Left lung (tissue), 10 donors: ENCODE measurements around the gene EBF3. TPM values are rescaled to one million over a fixed set of nuclear protein-coding genes. Genes with fewer than 3 reads are reported as not detected.

Experiments
- ATAC-seq: fragments of 200-7000 bp; cut with Tn5 transposase; one replicate; pipeline ENCODE4 v1.9.1; 2020; ENCODE audit warnings: moderate library complexity
- DNase-seq, 4 donors: peaks; one replicate each; pipeline ENCODE4 v3.0.0-alpha.2; 2013 to 2020
- H3K27ac ChIP-seq, 2 donors: fragments of 200-600 bp; sonication (generic) in 1 of 2; one replicate each; pipeline versions ENCODE4 v1.5.0 to v1.8.0; 2020 to 2021
- H3K27me3 ChIP-seq, 2 donors: fragments of 200-600 bp; sonication (generic) in 1 of 2; one replicate each; pipeline versions ENCODE4 v1.5.0 to v1.8.0; 2020 to 2021
- H3K36me3 ChIP-seq, 2 donors: fragments of 200-600 bp; sonication (generic) in 1 of 2; one replicate each; pipeline versions ENCODE4 v1.5.0 to v1.8.0; 2020 to 2021
- H3K4me1 ChIP-seq, 2 donors: fragments of 200-600 bp; one replicate each; pipeline ENCODE4 v1.8.0; 2021
- H3K4me3 ChIP-seq, 2 donors: fragments of 200-600 bp; sonication (generic) in 1 of 2; one replicate each; pipeline versions ENCODE4 v1.5.0 to v1.8.0; 2020 to 2021; ENCODE audit warnings: mild to moderate bottlenecking in 1 of 2
- H3K9me3 ChIP-seq, 2 donors: fragments of 200-600 bp; sonication (generic) in 1 of 2; one replicate each; pipeline versions ENCODE4 v1.5.0 to v1.8.0; 2020 to 2021
- intact Hi-C, 2 donors: fragments of 100-400 bp; cut with DNase I; formaldehyde crosslinking; loops; one replicate each; pipeline versions ENCODE4 v1.11.2 to v1.14.2; 2022
- polyA plus RNA-seq, 6 donors: library from polyadenylated mRNA; unstranded; fragments of 120-200 nt; gene quantifications; one replicate each; pipeline ENCODE4 v1.2.1, GENCODE V29; 2013; ENCODE audit not compliant: insufficient read length in 6 of 6
- total RNA-seq, 2 donors: library from RNA; stranded (reverse); fragmentation: NEBNext Ultra II Directional; extraction: Animal tissue kit (Norgen Biotek cat#: 25700); gene quantifications; one replicate each; pipeline ENCODE4 v1.2.1, GENCODE V29; 2021
- TF ChIP-seq, protein P1 (sequence below), 2 donors: fragments of 200-600 bp; sonication (generic) in 1 of 2; IDR thresholded peaks; one replicate each; pipeline versions ENCODE4 v1.5.0 to v1.8.0; 2021; ENCODE audit warnings: antibody characterized with exemption in 2 of 2
- donor health status: DM: no; HTN: yes; CAD: no.
- donor health status: DM: no; HTN: no; CAD: no.

The EBF3 gene
- total and polyA plus RNA-seq, 8 donors: 0.10 to 2.0 (median 1.4) TPM; not detected in 1

DNA sequence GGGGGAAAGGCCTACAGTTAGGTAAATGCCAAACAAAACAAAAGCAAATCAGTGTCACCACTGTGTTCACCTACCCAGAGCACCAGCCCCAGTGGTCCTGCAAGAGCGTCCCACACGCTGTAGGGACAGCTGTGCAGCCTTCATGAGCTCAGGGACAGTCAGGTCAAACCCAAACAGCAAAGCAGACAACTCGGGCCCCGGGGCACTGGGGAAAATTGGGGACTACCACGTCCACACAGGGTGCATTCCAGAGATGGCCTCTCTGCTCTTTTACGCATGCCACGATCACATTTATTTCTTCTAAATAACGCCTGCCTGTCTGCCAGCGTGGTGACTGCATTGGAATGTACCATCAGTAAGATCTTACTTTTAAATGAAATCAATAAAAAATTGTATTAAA lies 21.7 kb downstream of the EBF3 start:
- Histone ChIP-seq H3K4me1 (no peaks in the 10 kb centered on the region), H3K36me3 (no peaks in the 10 kb centered on the region), H3K27me3 (peaks cover 0 to 37% of the 10 kb centered on the region in 2 donors), H3K9me3 (no peaks in the 10 kb centered on the region), H3K4me3 (no peak overlapping the region), H3K27ac (no peak overlapping the region)
- intact Hi-C loops: no loop called here
- TF ChIP-seq, protein P1, sequence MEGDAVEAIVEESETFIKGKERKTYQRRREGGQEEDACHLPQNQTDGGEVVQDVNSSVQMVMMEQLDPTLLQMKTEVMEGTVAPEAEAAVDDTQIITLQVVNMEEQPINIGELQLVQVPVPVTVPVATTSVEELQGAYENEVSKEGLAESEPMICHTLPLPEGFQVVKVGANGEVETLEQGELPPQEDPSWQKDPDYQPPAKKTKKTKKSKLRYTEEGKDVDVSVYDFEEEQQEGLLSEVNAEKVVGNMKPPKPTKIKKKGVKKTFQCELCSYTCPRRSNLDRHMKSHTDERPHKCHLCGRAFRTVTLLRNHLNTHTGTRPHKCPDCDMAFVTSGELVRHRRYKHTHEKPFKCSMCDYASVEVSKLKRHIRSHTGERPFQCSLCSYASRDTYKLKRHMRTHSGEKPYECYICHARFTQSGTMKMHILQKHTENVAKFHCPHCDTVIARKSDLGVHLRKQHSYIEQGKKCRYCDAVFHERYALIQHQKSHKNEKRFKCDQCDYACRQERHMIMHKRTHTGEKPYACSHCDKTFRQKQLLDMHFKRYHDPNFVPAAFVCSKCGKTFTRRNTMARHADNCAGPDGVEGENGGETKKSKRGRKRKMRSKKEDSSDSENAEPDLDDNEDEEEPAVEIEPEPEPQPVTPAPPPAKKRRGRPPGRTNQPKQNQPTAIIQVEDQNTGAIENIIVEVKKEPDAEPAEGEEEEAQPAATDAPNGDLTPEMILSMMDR (IDR thresholded peaks at IDR 0.05): no peak
- DNase-seq (peak in 1 of 4 donors; percentile 14), ATAC-seq (no peak)

DNA sequence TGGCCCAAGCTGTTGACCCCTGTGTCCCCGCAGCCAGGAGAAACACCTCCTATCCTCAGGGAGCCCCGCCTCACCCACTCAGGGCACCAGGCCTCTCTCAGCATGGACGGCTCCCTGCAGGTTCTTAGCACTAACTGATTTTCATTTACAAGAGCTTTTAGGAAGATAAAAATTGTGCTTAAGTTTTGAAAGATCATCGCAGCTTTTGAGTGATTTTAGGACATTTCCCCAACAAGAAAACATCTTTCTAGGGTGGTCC lies 22.1 kb downstream of the EBF3 start:
- TF ChIP-seq, protein P1 (IDR thresholded peaks at IDR 0.05): no peak
- no peaks in the 10 kb centered on the region for H3K4me1 ChIP-seq
- intact Hi-C loops: no loop called here
- DNase-seq: peak in 1 of 4 donors; percentile 24
- H3K27ac ChIP-seq: no peak overlapping the region
- H3K27me3 ChIP-seq: peaks cover 0 to 39% of the 10 kb centered on the region in 2 donors
- H3K36me3 ChIP-seq: no peaks in the 10 kb centered on the region
- no peak overlapping the region for H3K4me3 ChIP-seq
- no peak for ATAC-seq
- H3K9me3 ChIP-seq: no peaks in the 10 kb centered on the region

DNA sequence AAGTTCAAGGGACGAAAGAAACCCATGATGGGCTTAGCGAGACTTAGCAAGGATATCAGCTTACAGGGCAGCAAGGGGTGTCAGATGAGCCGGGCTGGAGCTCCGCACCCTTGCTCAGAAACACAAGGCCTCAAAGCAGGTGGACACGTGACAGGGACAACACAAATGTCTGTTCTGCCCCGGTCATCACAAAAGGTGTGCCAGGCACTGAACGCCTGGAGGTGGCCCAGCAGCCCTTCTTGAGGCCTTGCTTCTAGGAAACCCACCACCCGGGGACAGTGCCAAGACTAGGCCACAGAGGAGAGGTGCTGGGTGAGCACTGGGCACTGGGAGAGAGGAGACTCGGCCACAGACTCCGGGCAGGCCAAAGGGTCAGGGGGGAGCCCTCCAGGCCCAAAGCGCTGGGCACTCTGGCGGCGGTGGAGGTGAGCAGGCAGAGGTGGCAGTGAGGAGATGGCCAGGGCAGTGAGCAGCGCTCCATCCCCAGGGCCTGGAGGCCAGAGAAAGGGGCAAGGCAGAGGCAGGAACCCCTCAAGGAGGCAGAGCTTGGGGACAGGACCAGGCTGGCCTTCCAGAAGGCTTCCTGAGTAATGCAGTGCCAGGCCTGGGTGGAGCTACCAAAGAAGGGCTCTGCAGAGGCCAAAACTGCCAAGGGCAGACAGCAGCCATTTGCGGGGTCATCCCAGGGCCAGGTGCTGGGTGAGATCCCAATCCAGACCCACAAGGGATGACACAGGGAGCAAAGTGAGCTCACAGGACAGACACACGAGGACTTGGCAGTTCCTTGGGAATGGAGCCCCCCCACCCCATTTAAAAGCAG lies 22.7 kb downstream of the EBF3 start:
- ATAC-seq: no peak
- TF ChIP-seq, protein P1 (IDR thresholded peaks at IDR 0.05): no peak
- H3K27ac ChIP-seq: no peak overlapping the region

DNA sequence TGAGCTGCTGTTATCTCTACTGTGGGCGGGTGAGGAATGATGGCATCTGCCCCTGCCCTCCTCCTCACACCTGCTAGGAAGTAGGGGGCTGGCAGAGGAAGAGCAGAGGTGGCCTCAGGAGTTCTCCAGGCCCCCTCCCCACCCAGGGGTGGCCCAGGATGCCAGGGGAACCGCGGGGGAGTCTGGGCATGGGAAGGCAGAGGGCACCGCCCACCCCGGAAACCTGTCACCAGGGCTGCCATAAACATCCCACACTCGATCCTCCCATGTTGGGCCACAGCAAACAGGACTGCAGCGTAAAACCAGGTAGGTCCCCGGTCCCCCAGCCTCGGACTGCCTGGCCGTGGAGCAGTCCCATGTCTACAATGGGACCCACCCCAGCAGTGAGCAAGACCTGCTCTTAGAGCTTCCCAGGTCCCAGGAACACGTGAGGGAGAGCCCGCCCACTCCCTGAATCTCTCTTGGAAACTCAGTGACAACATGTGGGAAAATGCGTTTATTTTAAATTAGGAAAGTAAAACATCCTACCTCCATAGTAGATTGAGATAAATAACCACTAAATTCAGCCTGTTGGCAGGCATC lies 23.4 kb downstream of the EBF3 start:
- no peak for ATAC-seq

More for the DNA sequence above, 22.7 kb downstream of the EBF3 start:
- Histone ChIP-seq H3K27me3 (peaks cover 0 to 38% of the 10 kb centered on the region in 2 donors), H3K4me1 (no peaks in the 10 kb centered on the region), H3K36me3 (no peaks in the 10 kb centered on the region), H3K4me3 (no peak overlapping the region), H3K9me3 (no peaks in the 10 kb centered on the region)
- peak in 2 of 4 donors; percentile 22 to 67 for DNase-seq
- intact Hi-C loops: no loop called here

More for the DNA sequence above, 23.4 kb downstream of the EBF3 start:
- TF ChIP-seq, protein P1 (IDR thresholded peaks at IDR 0.05): no peak
- H3K9me3 ChIP-seq: no peaks in the 10 kb centered on the region
- H3K27me3 ChIP-seq: peaks cover 0 to 34% of the 10 kb centered on the region in 2 donors
- no peak overlapping the region for H3K4me3 ChIP-seq
- peak in 2 of 4 donors; percentile 17 to 34 for DNase-seq
- H3K36me3 ChIP-seq: no peaks in the 10 kb centered on the region
- intact Hi-C loops: no loop called here
- H3K4me1 ChIP-seq: no peaks in the 10 kb centered on the region
- H3K27ac ChIP-seq: no peak overlapping the region
